Fibroblast of lung (primary cell): Measurements from ENCODE around the gene ATOH8. TPM values are rescaled to one million over a fixed set of nuclear protein-coding genes. Genes with fewer than 3 reads are reported as not detected.

Experiments
- DNase-seq, 2 donors: peaks; one replicate each; pipeline versions ENCODE4 v3.0.0 to v3.0.0-alpha.2; 2010; ENCODE audit warnings: low read depth in 2 of 2
- H2AFZ ChIP-seq: 2 replicates; pipeline ENCODE4 v1.5.1; 2012; ENCODE audit warnings: low read length, control low read depth, inconsistent platforms
- H3K27ac ChIP-seq: 2 replicates; pipeline ENCODE4 v1.5.1; 2011; ENCODE audit warnings: low read length, control low read depth; ENCODE audit not compliant: insufficient read depth
- H3K27me3 ChIP-seq: 2 replicates; pipeline ENCODE4 v1.5.1; 2011; ENCODE audit warnings: mild to moderate bottlenecking, low read length; ENCODE audit not compliant: control insufficient read depth, insufficient read depth
- H3K36me3 ChIP-seq: 2 replicates; pipeline ENCODE4 v1.5.1; 2011; ENCODE audit warnings: low read length; ENCODE audit not compliant: control insufficient read depth, insufficient read depth
- H3K4me1 ChIP-seq: 2 replicates; pipeline ENCODE4 v1.5.1; 2011; ENCODE audit warnings: low read length; ENCODE audit not compliant: control insufficient read depth, insufficient read depth; ENCODE audit errors: extremely low read depth
- H3K4me2 ChIP-seq: 2 replicates; pipeline ENCODE4 v1.5.1; 2011; ENCODE audit warnings: low read length, control low read depth; ENCODE audit not compliant: insufficient read depth; ENCODE audit errors: extremely low read depth
- H3K4me3 ChIP-seq, 4 experiments: fragments of 200-600 bp in 1 of 4; sonication (generic) in 1 of 4; replicated peaks in 1 of 4; 2 replicates each; pipeline ENCODE4 v1.5.1; 2011 to 2016; ENCODE audit warnings: low read length in 4 of 4, low read depth in 3 of 4, mild to moderate bottlenecking in 3 of 4, control low read depth in 2 of 4, inconsistent platforms in 1 of 4, mixed read lengths in 1 of 4; ENCODE audit not compliant: insufficient read depth in 1 of 4; ENCODE audit errors: control extremely low read depth in 1 of 4
- H3K79me2 ChIP-seq: 2 replicates; pipeline ENCODE4 v1.5.1; 2012; ENCODE audit warnings: mild to moderate bottlenecking, low read length, inconsistent platforms; ENCODE audit not compliant: control insufficient read depth, insufficient read depth
- H3K9ac ChIP-seq: 2 replicates; pipeline ENCODE4 v1.5.1; 2011; ENCODE audit warnings: mild to moderate bottlenecking, low read length, control low read depth; ENCODE audit not compliant: insufficient read depth
- H3K9me3 ChIP-seq: 2 replicates; pipeline ENCODE4 v1.5.1; 2012; ENCODE audit warnings: low read depth, low read length; ENCODE audit not compliant: control insufficient read depth, insufficient read depth
- H4K20me1 ChIP-seq: 2 replicates; pipeline ENCODE4 v1.5.1; 2011; ENCODE audit warnings: low read length; ENCODE audit not compliant: control insufficient read depth, insufficient read depth; ENCODE audit errors: extremely low read depth
- CTCF ChIP-seq, 2 donors: IDR thresholded peaks in 1 of 2; conservative IDR thresholded peaks in 1 of 2; 1 replicate in 1 of 2; 2 replicates in 1 of 2; pipeline ENCODE4 v1.5.1; 2011 to 2012; ENCODE audit warnings: low read length in 2 of 2, control low read depth in 1 of 2, inconsistent platforms in 1 of 2, low read depth in 1 of 2, mild to moderate bottlenecking in 1 of 2
- EZH2 ChIP-seq: IDR thresholded peaks from 2 replicates; pipeline ENCODE4 v1.5.1; 2012; ENCODE audit warnings: low read length, control low read depth, mild to moderate bottlenecking; ENCODE audit errors: missing control alignments
- polyA plus RNA-seq, 2 donors: library from polyadenylated mRNA; depleted of rRNA in 1 of 2; stranded (reverse) in 1 of 2; unstranded in 1 of 2; fragments of >200 nt; gene quantifications; 2 replicates each; pipeline ENCODE4 v1.2.1, GENCODE V29; 2011 to 2012; ENCODE audit warnings: missing spikeins in 1 of 2
- total RNA-seq: library from RNA; depleted of rRNA; stranded (reverse); fragments of >200 nt; gene quantifications from 2 replicates; pipeline ENCODE4 v1.2.1, GENCODE V29; 2014

The ATOH8 gene
- total and polyA plus RNA-seq, 2 donors (not counting 1 experiment from before 2014, with no cell fraction given) = 5.6 to 19.2 TPM

- peaks cover 4% of the 10 kb centered on the region for H3K36me3 ChIP-seq
- no peak overlapping the region for H2AFZ ChIP-seq
Measured at GRCh38 chr2:85781013-85781332, 27.2 kb downstream of the ATOH8 start.

GRCh38 chr2:85783796-85784195, 30.0 kb downstream of the ATOH8 start:
- no peak for DNase-seq

More at GRCh38 chr2:85781013-85781332, 27.2 kb downstream of the ATOH8 start:
- no peak for DNase-seq
- no peak for TF ChIP-seq CTCF (conservative IDR thresholded peaks at IDR 0.05 in 1 of 2, IDR thresholded peaks at IDR 0.05 in 1 of 2; ENCODE audit: low read depth in 1 of 2, low read length in 2 of 2)
- no peak for TF ChIP-seq EZH2
- H3K4me2 ChIP-seq = no peak overlapping the region
- H3K9ac ChIP-seq = no peak overlapping the region
- H3K4me3 ChIP-seq = no peak overlapping the region
- H3K79me2 ChIP-seq = no peaks in the 10 kb centered on the region
- H3K27me3 ChIP-seq = no peaks in the 10 kb centered on the region
- H3K9me3 ChIP-seq = no peaks in the 10 kb centered on the region
- H3K27ac ChIP-seq = no peak overlapping the region
- no peaks in the 10 kb centered on the region for H4K20me1 ChIP-seq
- H3K4me1 ChIP-seq = peaks cover 16% of the 10 kb centered on the region

GRCh38 chr2:85784474-85784986, 30.7 kb downstream of the ATOH8 start:
- Histone ChIP-seq H2AFZ (no peak overlapping the region), H3K4me2 (no peak overlapping the region)
- TF ChIP-seq CTCF (conservative IDR thresholded peaks at IDR 0.05 in 1 of 2, IDR thresholded peaks at IDR 0.05 in 1 of 2; ENCODE audit: low read depth in 1 of 2, low read length in 2 of 2) (no peak), EZH2 (no peak)

More at GRCh38 chr2:85783796-85784195, 30.0 kb downstream of the ATOH8 start:
- Histone ChIP-seq H3K27ac (no peak overlapping the region), H3K79me2 (no peaks in the 10 kb centered on the region), H3K9me3 (no peaks in the 10 kb centered on the region), H2AFZ (no peak overlapping the region), H3K9ac (no peak overlapping the region), H3K4me2 (no peak overlapping the region), H3K4me1 (peaks cover 15% of the 10 kb centered on the region), H3K27me3 (no peaks in the 10 kb centered on the region), H3K36me3 (peaks cover 10% of the 10 kb centered on the region), H3K4me3 (no peak overlapping the region), H4K20me1 (no peaks in the 10 kb centered on the region)
- TF ChIP-seq EZH2 = no peak
- no peak for TF ChIP-seq CTCF (conservative IDR thresholded peaks at IDR 0.05 in 1 of 2, IDR thresholded peaks at IDR 0.05 in 1 of 2; ENCODE audit: low read depth in 1 of 2, low read length in 2 of 2)

More at GRCh38 chr2:85784474-85784986, 30.7 kb downstream of the ATOH8 start:
- H3K4me3 ChIP-seq = no peak overlapping the region
- peaks cover 15% of the 10 kb centered on the region for H3K4me1 ChIP-seq
- no peaks in the 10 kb centered on the region for H3K9me3 ChIP-seq
- DNase-seq = no peak
- no peak overlapping the region for H3K9ac ChIP-seq
- H3K27ac ChIP-seq = peak overlapping the region; percentile 83
- H3K27me3 ChIP-seq = no peaks in the 10 kb centered on the region
- H3K36me3 ChIP-seq = peaks cover 11% of the 10 kb centered on the region
- H4K20me1 ChIP-seq = no peaks in the 10 kb centered on the region
- no peaks in the 10 kb centered on the region for H3K79me2 ChIP-seq
